ENCODE results near the gene BMP8A.
A peak's percentile ranks its signal among the peaks of the same experiment; 100 is the strongest.
"Not testable (repeated sequence)": the region's sequence is repeated elsewhere in the genome, so short reads cannot be mapped to it uniquely, and the experiment has no call there.

Gene BMP8A

GRCh38 chr1:39470040-39470439, 21.4 kb upstream of the BMP8A start:
- no peak for DNase-seq
- peaks cover 92% of the 10 kb centered on the region for H3K36me3 Mint-ChIP-seq (ENCODE audit: low read depth)
- H3K27me3 Mint-ChIP-seq, result no peaks in the 10 kb centered on the region
- H3K4me1 Mint-ChIP-seq (ENCODE audit: low read depth), result peaks cover 12% of the 10 kb centered on the region
- H3K9me3 Mint-ChIP-seq, result no peaks in the 10 kb centered on the region
- no peak overlapping the region for H3K4me3 Mint-ChIP-seq
- H3K27ac Mint-ChIP-seq, result no peak overlapping the region

- no peaks in the 10 kb centered on the region for H3K27me3 Mint-ChIP-seq
- no peak overlapping the region for H3K27ac Mint-ChIP-seq
- no peak overlapping the region for H3K4me3 Mint-ChIP-seq
- no peaks in the 10 kb centered on the region for H3K4me1 Mint-ChIP-seq (ENCODE audit: low read depth)
- no peak for DNase-seq
- H3K9me3 Mint-ChIP-seq, result no peaks in the 10 kb centered on the region
- peaks cover 85% of the 10 kb centered on the region for H3K36me3 Mint-ChIP-seq (ENCODE audit: low read depth)
Observed at GRCh38 chr1:39472826-39473225, 18.6 kb upstream of the BMP8A start.

GRCh38 chr1:39473324-39473723, 18.1 kb upstream of the BMP8A start:
- peaks cover 82% of the 10 kb centered on the region for H3K36me3 Mint-ChIP-seq (ENCODE audit: low read depth)
- no peaks in the 10 kb centered on the region for H3K27me3 Mint-ChIP-seq
- no peak overlapping the region for H3K4me3 Mint-ChIP-seq
- H3K27ac Mint-ChIP-seq, result no peak overlapping the region
- H3K9me3 Mint-ChIP-seq, result no peaks in the 10 kb centered on the region
- H3K4me1 Mint-ChIP-seq (ENCODE audit: low read depth), result no peaks in the 10 kb centered on the region
- no peak for DNase-seq

- Mint-ChIP-seq H3K27ac (peak overlapping the region; percentile 58), H3K36me3 (ENCODE audit: low read depth) (peaks cover 82% of the 10 kb centered on the region), H3K27me3 (no peaks in the 10 kb centered on the region)
Observed at GRCh38 chr1:39474810-39475209, 16.6 kb upstream of the BMP8A start.

DNA sequence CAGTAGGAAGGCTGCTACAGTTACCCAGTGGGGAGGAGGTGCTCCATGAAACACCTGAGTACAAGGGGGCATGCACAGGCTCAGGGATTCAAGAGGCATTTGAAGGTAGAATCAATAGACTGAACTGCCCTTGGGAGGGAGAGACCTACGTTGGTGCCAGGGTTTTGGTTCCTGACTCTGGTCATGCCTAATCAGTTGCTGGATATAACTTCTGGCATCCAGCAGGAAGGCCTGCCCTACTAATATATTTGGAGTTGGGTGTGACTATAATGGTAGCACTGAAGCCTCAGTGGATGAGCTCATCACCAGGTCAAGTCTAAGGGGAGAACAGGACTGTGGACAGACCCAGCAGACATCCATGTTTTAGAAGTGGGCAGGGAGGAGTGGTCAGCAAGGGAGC, 15.9 kb upstream of the BMP8A start:
- not testable (repeated sequence) for H3K9me3 Mint-ChIP-seq; H3K27me3 Mint-ChIP-seq; H3K4me1 Mint-ChIP-seq (ENCODE audit: low read depth); H3K4me3 Mint-ChIP-seq; DNase-seq
- peaks cover 81% of the 10 kb centered on the region for H3K36me3 Mint-ChIP-seq (ENCODE audit: low read depth)
- peak overlapping the region; percentile 72 for H3K27ac Mint-ChIP-seq

More at GRCh38 chr1:39474810-39475209, 16.6 kb upstream of the BMP8A start:
- no peaks in the 10 kb centered on the region for H3K9me3 Mint-ChIP-seq
- DNase-seq, result no peak
- H3K4me1 Mint-ChIP-seq (ENCODE audit: low read depth), result no peaks in the 10 kb centered on the region
- no peak overlapping the region for H3K4me3 Mint-ChIP-seq

DNA sequence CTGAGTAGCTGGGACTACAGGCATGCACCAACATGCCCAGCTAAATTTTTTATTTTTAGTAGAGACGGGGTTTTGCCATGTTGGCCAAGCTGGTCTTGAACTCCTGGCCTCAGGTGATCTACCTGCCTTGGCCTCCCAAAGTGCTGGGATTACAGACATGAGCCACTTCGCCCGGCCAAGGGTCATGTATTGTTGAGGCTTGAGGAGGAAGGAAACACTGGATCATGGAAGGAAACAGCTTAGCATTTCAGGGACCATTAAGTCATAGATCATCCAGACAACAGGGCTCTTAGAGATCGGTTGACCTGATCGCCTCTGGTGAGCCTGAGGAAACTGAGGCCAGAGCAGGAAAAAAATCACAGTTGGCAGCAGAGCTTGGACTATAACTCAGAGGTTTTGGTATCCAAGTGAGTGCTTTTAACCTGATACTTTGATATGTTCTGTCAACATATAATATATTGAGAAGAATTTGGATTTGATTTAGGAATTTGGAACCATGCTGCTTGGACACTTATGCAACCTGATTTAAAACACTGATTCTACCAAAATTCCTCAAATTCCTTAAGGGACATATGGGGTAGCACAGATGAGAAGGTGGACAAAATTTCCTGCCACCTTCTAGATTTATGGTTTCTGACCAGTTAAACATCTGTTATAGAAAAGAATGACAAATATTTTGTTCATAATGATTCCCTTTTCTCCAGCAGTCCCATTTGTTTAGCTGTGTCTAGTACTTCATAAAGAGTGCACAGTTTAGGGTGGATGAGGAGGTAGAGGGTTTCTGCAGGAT, 13.1 kb upstream of the BMP8A start:
- Mint-ChIP-seq H3K36me3 (ENCODE audit: low read depth) (peaks cover 78% of the 10 kb centered on the region), H3K27ac (peak overlapping the region; percentile 48), H3K4me1 (ENCODE audit: low read depth) (no peaks in the 10 kb centered on the region), H3K4me3 (no peak overlapping the region), H3K27me3 (no peaks in the 10 kb centered on the region), H3K9me3 (no peaks in the 10 kb centered on the region)
- DNase-seq, result no peak

GRCh38 chr1:39481289-39481688, 10.1 kb upstream of the BMP8A start:
- H3K27me3 Mint-ChIP-seq, result no peaks in the 10 kb centered on the region
- no peaks in the 10 kb centered on the region for H3K9me3 Mint-ChIP-seq
- H3K27ac Mint-ChIP-seq, result no peak overlapping the region
- no peak overlapping the region for H3K4me3 Mint-ChIP-seq
- no peaks in the 10 kb centered on the region for H3K4me1 Mint-ChIP-seq (ENCODE audit: low read depth)
- H3K36me3 Mint-ChIP-seq (ENCODE audit: low read depth), result peaks cover 79% of the 10 kb centered on the region
- no peak for DNase-seq

DNA sequence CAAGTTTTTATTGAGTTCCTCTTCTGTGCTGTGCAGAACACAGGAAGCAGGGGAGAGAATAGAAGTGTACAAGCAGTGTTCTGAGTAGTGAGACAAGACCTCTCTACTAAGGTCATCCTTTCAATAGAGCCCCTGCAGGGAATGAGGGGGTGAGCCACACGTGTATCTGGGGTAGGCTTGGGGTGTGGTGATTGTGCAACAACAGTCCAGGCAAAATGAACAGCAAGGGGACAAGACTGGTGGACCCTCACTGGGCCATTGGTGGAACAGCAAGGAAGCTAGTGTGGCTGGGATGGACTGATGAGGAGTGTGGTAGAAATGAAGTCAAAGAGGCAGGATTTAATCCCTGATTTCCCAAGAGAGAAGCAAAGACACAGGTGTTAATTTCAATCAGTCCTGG, 8.2 kb upstream of the BMP8A start:
- peaks cover 85% of the 10 kb centered on the region for H3K36me3 Mint-ChIP-seq (ENCODE audit: low read depth)
- no peaks in the 10 kb centered on the region for H3K4me1 Mint-ChIP-seq (ENCODE audit: low read depth)
- no peak overlapping the region for H3K4me3 Mint-ChIP-seq
- no peaks in the 10 kb centered on the region for H3K9me3 Mint-ChIP-seq
- peak overlapping the region; percentile 16 for H3K27ac Mint-ChIP-seq
- H3K27me3 Mint-ChIP-seq, result no peaks in the 10 kb centered on the region
- DNase-seq, result no peak

DNA sequence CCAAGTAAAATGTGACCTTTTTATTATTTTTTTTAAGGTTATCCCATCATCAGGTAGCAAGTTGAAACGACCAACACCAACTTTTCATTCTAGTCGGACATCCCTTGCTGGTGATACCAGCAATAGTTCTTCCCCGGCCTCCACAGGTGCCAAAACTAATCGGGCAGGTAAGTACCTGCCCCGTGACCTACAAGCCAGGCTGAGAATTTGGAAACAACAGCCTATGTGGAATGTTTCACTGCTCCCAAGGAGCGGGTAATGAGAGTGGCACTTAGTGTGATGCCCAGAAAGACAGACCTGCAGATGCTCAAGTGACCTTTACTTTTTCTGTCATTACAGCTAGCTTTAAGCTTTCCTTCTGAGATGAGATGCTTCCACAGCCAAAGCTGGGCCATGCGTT, 6.9 kb upstream of the BMP8A start:
- peaks cover 73% of the 10 kb centered on the region for H3K36me3 Mint-ChIP-seq (ENCODE audit: low read depth)
- no peak overlapping the region for H3K4me3 Mint-ChIP-seq
- H3K27me3 Mint-ChIP-seq, result no peaks in the 10 kb centered on the region
- no peak for DNase-seq
- H3K9me3 Mint-ChIP-seq, result no peaks in the 10 kb centered on the region
- H3K4me1 Mint-ChIP-seq (ENCODE audit: low read depth), result no peaks in the 10 kb centered on the region
- H3K27ac Mint-ChIP-seq, result peak overlapping the region; percentile 37

GRCh38 chr1:39485046-39485803, 6.2 kb upstream of the BMP8A start:
- DNase-seq, result no peak
- Mint-ChIP-seq H3K27ac (peak overlapping the region; percentile 47), H3K9me3 (no peaks in the 10 kb centered on the region), H3K27me3 (peaks cover 3% of the 10 kb centered on the region), H3K36me3 (ENCODE audit: low read depth) (peaks cover 66% of the 10 kb centered on the region), H3K4me3 (no peak overlapping the region), H3K4me1 (ENCODE audit: low read depth) (no peaks in the 10 kb centered on the region)

- H3K27ac Mint-ChIP-seq, result no peak overlapping the region
- peaks cover 6% of the 10 kb centered on the region for H3K4me1 Mint-ChIP-seq (ENCODE audit: low read depth)
- no peak for DNase-seq
Observed at GRCh38 chr1:39488012-39488545, 3.4 kb upstream of the BMP8A start.

GRCh38 chr1:39488793-39489566, 2.5 kb upstream of the BMP8A start:
- H3K27me3 Mint-ChIP-seq, result peaks cover 28% of the 10 kb centered on the region
- peaks cover 6% of the 10 kb centered on the region for H3K4me1 Mint-ChIP-seq (ENCODE audit: low read depth)
- no peak overlapping the region for H3K4me3 Mint-ChIP-seq
- H3K36me3 Mint-ChIP-seq (ENCODE audit: low read depth), result peaks cover 36% of the 10 kb centered on the region
- no peaks in the 10 kb centered on the region for H3K9me3 Mint-ChIP-seq
- H3K27ac Mint-ChIP-seq, result no peak overlapping the region
- DNase-seq, result no peak

More at GRCh38 chr1:39488012-39488545, 3.4 kb upstream of the BMP8A start:
- H3K36me3 Mint-ChIP-seq (ENCODE audit: low read depth), result peaks cover 44% of the 10 kb centered on the region
- H3K27me3 Mint-ChIP-seq, result peaks cover 18% of the 10 kb centered on the region
- H3K9me3 Mint-ChIP-seq, result no peaks in the 10 kb centered on the region
- H3K4me3 Mint-ChIP-seq, result no peak overlapping the region

GRCh38 chr1:39489567-39490239, 1.7 kb upstream of the BMP8A start:
- H3K9me3 Mint-ChIP-seq, result no peaks in the 10 kb centered on the region
- DNase-seq, result no peak
- peaks cover 29% of the 10 kb centered on the region for H3K36me3 Mint-ChIP-seq (ENCODE audit: low read depth)
- peaks cover 34% of the 10 kb centered on the region for H3K27me3 Mint-ChIP-seq
- H3K4me3 Mint-ChIP-seq, result no peak overlapping the region
- peaks cover 6% of the 10 kb centered on the region for H3K4me1 Mint-ChIP-seq (ENCODE audit: low read depth)
- H3K27ac Mint-ChIP-seq, result no peak overlapping the region

GRCh38 chr1:39490596-39491145, 765 bp upstream of the BMP8A start:
- DNase-seq, result no peak
- H3K4me1 Mint-ChIP-seq (ENCODE audit: low read depth), result peaks cover 6% of the 10 kb centered on the region
- peak overlapping the region; percentile 41 for H3K27ac Mint-ChIP-seq
- peak overlapping the region; percentile 61 for H3K4me3 Mint-ChIP-seq
- H3K9me3 Mint-ChIP-seq, result no peaks in the 10 kb centered on the region
- peaks cover 20% of the 10 kb centered on the region for H3K36me3 Mint-ChIP-seq (ENCODE audit: low read depth)
- peaks cover 34% of the 10 kb centered on the region for H3K27me3 Mint-ChIP-seq

All from activated T-cell treated with anti-CD3 and anti-CD28 coated beads, Interleukin-2, amount 50 U/mL, for 24 hours (primary cell).